HUES64 (cell line): ENCODE data around the gene RTCA.
"Not testable (repeated sequence)": the region's sequence is repeated elsewhere in the genome, so short reads cannot be mapped to it uniquely, and the experiment has no call there.

Source experiments
- H3K27ac ChIP-seq: 2 replicates; pipeline ENCODE4 v1.7.0; 2013; ENCODE audit warnings: low read depth, low read length, inconsistent platforms
- H3K27me3 ChIP-seq: 2 replicates; pipeline ENCODE4 v1.6.1; 2013; ENCODE audit warnings: mild to moderate bottlenecking, low read length; ENCODE audit not compliant: insufficient read depth
- H3K36me3 ChIP-seq: 2 replicates; pipeline ENCODE4 v1.6.1; 2013; ENCODE audit warnings: mild to moderate bottlenecking, low read length; ENCODE audit not compliant: insufficient read depth
- H3K4me1 ChIP-seq: 2 replicates; pipeline ENCODE4 v1.6.1; 2013; ENCODE audit warnings: mild to moderate bottlenecking, low read length, moderate library complexity; ENCODE audit not compliant: insufficient read depth
- H3K4me3 ChIP-seq: 2 replicates; pipeline ENCODE4 v1.5.1; 2013; ENCODE audit warnings: mild to moderate bottlenecking, low read length, moderate library complexity
- H3K9ac ChIP-seq: 2 replicates; pipeline ENCODE4 v1.6.1; 2013; ENCODE audit warnings: mild to moderate bottlenecking, low read depth, low read length
- H3K9me3 ChIP-seq: 2 replicates; pipeline ENCODE4 v1.6.1; 2013; ENCODE audit warnings: low read depth, low read length; ENCODE audit not compliant: insufficient read depth
- WGBS: fragments of 150-250, 120-280 bp; methylation state at CpG from one replicate; pipeline ENCODE4 v1.1.7; 2013; ENCODE audit warnings: missing lambda C conversion rate; 5-methylcytosine and 5-hydroxymethylcytosine counted together

Gene RTCA

DNA sequence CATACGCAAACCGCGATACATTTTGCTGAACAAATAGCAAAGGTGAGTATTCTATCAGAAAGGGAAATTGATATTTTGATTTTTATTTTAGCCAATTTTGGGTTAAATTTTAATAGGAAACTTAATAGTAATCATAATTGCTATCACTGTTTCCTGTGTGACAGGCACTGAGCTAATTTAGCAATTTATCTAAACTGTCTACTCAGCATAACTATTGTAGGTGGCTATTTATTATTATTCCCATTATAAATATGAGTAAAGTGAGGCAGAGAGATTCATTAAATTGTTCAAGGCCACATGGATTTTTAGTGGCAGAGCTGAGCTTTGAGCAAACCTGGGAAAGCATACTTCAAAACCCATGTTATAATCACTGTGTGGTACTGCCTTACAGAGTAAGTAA is 21.1 kb downstream of the RTCA start:
- H3K36me3 ChIP-seq, result peaks cover 92% of the 10 kb centered on the region
- H3K4me1 ChIP-seq, result no peaks in the 10 kb centered on the region
- WGBS, result 95% methylated on average over 3 of the region's 3 CpGs

DNA sequence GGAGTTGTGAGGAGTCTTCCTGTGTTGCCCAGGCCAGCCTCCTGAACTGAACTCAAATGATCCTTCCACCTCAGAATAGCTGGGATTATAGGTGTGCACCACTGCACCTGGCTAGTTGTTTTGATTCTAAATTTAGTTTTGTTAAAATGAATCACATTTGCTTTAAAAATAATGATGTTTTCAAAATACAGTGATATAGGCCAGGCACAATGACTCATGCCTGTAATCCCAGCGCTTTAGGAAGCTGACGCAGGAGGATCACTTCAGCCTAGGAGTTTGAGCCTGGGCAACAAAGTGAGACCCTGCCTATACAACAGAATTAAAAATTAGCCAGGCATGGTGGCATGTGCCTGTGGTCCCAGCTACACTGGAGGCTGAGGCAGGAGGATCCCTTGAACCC is 24.3 kb downstream of the RTCA start:
- 97% methylated on average over 2 of the region's 2 CpGs for WGBS
- H3K9ac ChIP-seq, result no peak overlapping the region
- H3K36me3 ChIP-seq, result peaks cover 79% of the 10 kb centered on the region

More for the DNA sequence above, 21.1 kb downstream of the RTCA start:
- no peak overlapping the region for H3K27ac ChIP-seq
- no peak overlapping the region for H3K9ac ChIP-seq
- H3K27me3 ChIP-seq, result no peaks in the 10 kb centered on the region
- no peaks in the 10 kb centered on the region for H3K9me3 ChIP-seq
- H3K4me3 ChIP-seq, result no peak overlapping the region

DNA sequence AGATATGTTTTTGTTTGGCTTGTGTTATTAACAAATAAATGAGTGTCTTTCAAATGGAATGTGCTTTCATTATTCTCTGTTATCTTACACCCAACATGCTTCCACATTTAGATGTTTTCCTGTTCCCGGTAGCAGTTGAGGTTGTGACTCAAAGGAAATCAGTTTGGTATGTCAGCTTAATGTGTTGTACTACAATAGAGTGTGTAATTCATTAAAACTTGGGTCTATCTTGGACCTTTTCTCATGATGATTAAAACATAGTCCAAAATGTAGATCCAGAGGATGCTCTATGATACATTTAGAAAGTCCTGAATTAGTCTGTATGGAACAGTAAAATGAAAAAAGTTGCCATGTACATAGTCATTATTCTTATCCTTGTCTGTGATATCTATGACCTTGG is 26.7 kb downstream of the RTCA start:
- Histone ChIP-seq H3K4me3 (no peak overlapping the region), H3K27me3 (no peaks in the 10 kb centered on the region), H3K36me3 (peaks cover 55% of the 10 kb centered on the region), H3K4me1 (no peaks in the 10 kb centered on the region), H3K27ac (no peak overlapping the region), H3K9me3 (no peaks in the 10 kb centered on the region), H3K9ac (no peak overlapping the region)
- WGBS, result 89% methylated on average over 1 of the region's 1 CpG

More for the DNA sequence above, 24.3 kb downstream of the RTCA start:
- no peaks in the 10 kb centered on the region for H3K9me3 ChIP-seq
- H3K27ac ChIP-seq, result no peak overlapping the region
- no peaks in the 10 kb centered on the region for H3K4me1 ChIP-seq
- H3K27me3 ChIP-seq, result no peaks in the 10 kb centered on the region
- H3K4me3 ChIP-seq, result no peak overlapping the region

DNA sequence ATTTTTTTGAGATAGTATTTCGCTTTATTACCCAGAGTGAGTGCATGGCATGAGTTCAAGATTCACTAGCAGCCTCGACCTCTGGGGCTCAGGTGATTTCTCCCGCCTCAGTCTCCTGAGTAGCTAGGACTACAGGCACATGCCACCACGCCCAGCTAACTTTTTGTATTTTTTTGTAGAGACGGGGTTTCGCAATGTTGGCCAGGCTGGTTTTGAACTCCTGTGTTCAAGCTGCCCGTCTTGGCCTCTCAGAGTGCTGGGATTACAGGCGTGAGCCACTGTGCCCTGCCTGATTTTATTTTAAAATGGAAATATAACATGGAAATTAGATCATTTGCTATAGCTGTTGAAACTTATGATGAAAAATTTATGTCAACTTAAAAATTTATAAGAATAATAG is 30.1 kb downstream of the RTCA start:
- WGBS, result 94% methylated on average over 8 of the region's 8 CpGs

DNA sequence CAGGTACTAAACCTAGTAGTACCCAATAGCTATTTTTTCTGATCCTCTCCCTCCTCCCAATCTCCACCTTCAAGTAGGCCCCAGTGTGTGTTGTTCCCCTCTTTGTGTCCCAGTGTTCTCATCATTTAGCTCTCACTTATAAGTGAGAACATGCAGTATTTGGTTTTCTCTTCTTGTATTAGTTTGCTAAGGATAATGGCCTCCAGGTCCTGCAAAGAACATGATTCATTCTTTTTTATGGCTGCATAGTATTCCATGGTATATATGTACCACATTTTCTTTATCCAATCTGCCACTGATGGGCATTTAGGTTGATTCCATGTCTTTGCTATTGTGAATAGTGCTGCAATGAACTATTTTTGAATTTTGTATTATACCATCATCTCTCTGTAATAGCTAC is 31.0 kb downstream of the RTCA start:
- not testable (repeated sequence) for H3K9me3 ChIP-seq, H3K4me3 ChIP-seq

More for the DNA sequence above, 30.1 kb downstream of the RTCA start:
- peaks cover 16% of the 10 kb centered on the region for H3K4me1 ChIP-seq
- no peaks in the 10 kb centered on the region for H3K9me3 ChIP-seq
- H3K27ac ChIP-seq, result no peak overlapping the region
- H3K4me3 ChIP-seq, result no peak overlapping the region
- H3K27me3 ChIP-seq, result no peaks in the 10 kb centered on the region
- peaks cover 23% of the 10 kb centered on the region for H3K36me3 ChIP-seq
- H3K9ac ChIP-seq, result no peak overlapping the region

DNA sequence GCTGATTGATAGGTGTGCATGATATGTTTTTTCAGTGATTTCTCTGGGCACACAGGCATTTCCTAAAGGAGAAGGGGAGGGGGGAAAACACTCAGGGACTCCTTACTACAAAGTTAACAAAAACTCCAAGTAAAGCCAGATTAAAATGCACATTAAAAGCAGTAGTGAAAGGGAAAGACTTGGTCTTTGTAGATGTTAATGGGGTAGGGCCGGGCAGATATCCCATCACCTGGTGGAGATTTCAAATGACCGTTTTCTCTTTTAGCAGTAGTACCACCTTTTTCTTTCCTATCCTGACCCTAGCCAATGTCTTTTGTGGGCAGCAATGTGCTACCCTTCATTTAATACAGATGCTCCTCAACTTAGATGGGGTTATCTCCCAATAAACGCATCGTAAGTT is 32.5 kb downstream of the RTCA start:
- peak overlapping the region; percentile 31; the same call in 1 of the 2 replicates for H3K27ac ChIP-seq
- H3K36me3 ChIP-seq, result peaks cover 4% of the 10 kb centered on the region; the same call in 1 of the 2 replicates
- peaks cover 16% of the 10 kb centered on the region for H3K4me1 ChIP-seq
- no peak overlapping the region for H3K9ac ChIP-seq
- WGBS, result 63% methylated on average over 4 of the region's 4 CpGs
- H3K4me3 ChIP-seq, result no peak overlapping the region; the same call in 1 of the 2 replicates
- no peaks in the 10 kb centered on the region for H3K27me3 ChIP-seq
- H3K9me3 ChIP-seq, result no peaks in the 10 kb centered on the region

More for the DNA sequence above, 31.0 kb downstream of the RTCA start:
- peaks cover 15% of the 10 kb centered on the region for H3K36me3 ChIP-seq
- not testable (repeated sequence) for H3K9ac ChIP-seq, H3K27me3 ChIP-seq, H3K27ac ChIP-seq
- H3K4me1 ChIP-seq, result peaks cover 16% of the 10 kb centered on the region

DNA sequence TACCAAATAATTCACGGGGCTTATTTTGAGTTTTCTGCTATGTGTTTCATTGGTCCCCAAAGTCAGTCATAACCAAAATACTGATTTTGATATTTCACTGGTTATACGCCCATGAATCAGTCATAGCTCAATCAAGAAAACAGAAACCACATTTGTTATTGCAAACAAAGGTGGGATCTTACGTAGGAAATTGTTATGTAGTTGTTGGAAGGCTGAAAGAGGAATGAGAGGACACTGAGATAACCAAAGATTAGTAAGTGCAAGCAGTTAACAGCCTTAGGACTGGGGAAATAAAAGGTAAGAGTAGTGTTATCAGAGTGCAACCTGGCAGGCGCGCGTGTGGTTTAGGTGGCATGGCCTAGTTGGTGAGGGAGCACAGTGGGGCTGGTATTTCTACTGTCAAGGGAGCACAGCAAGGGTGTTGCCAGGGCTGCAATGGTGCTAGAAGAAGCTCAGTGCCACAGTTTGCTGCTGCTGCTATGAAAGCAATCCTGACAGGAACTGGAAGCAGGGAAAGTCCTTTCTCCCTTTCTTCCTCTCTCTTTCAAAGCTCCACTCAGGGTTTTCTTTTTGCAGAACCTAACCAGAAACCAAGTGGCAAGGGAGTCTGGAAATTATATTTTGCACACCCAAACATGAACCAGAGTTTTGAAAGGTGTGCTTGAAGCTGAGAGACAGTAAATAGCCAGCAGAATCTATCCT is 33.7 kb downstream of the RTCA start:
- H3K27me3 ChIP-seq, result no peaks in the 10 kb centered on the region
- no peaks in the 10 kb centered on the region for H3K9me3 ChIP-seq
- no peak overlapping the region for H3K27ac ChIP-seq
- 83% methylated on average over 6 of the region's 6 CpGs for WGBS
- 0 out of 2 replicates have a peak overlapping the region, but pooled peaks have one; percentile 17 for H3K9ac ChIP-seq
- H3K4me3 ChIP-seq, result no peak overlapping the region
- H3K4me1 ChIP-seq, result peaks cover 18% of the 10 kb centered on the region
- no peaks in the 10 kb centered on the region for H3K36me3 ChIP-seq

DNA sequence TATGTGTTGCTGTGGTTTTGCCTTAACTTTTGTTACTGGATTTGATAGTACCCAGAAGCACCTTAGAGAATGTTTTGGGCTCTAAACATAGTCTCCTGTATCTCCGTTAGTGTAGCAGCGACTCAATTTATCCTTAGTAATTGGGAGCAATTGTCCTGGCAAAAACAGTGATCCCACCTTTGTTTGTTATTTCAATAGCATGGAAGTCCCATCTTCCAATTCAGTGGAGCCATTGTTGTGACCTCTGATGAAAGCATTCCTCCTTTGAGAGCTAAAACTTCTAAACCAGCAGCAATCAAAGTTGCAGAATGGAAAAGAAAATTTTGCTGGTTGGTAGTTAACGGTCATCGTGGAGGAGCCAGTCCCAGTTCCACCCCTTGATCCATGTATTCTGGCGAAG is 34.7 kb downstream of the RTCA start:
- H3K9ac ChIP-seq, result no peak overlapping the region
- no peaks in the 10 kb centered on the region for H3K9me3 ChIP-seq
- H3K27ac ChIP-seq, result no peak overlapping the region
- WGBS, result 92% methylated on average over 5 of the region's 5 CpGs
- peaks cover 26% of the 10 kb centered on the region for H3K4me1 ChIP-seq
- H3K27me3 ChIP-seq, result no peaks in the 10 kb centered on the region
- H3K4me3 ChIP-seq, result no peak overlapping the region
- no peaks in the 10 kb centered on the region for H3K36me3 ChIP-seq

DNA sequence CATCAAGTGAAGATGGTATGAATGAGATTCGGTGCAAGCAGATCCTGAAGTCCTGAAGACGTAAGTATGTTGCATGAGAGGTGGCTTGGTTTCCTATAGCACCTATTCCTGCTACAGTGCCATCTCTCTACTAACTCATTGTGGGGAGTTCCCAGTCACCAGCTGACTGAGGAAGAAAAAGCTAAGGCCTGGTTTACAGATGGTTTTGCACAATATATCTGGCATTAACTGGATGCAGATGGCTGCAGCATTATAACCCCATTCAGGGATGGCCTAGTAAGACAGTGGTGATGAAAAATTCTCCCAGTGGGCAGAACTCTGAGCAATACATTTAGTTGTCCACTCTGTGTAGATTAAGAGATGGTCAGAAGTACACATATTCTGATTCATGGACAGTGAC is 36.7 kb downstream of the RTCA start:
- Histone ChIP-seq H3K27me3 (no peaks in the 10 kb centered on the region), H3K4me1 (peaks cover 26% of the 10 kb centered on the region)
- 95% methylated on average over 2 of the region's 2 CpGs for WGBS

DNA sequence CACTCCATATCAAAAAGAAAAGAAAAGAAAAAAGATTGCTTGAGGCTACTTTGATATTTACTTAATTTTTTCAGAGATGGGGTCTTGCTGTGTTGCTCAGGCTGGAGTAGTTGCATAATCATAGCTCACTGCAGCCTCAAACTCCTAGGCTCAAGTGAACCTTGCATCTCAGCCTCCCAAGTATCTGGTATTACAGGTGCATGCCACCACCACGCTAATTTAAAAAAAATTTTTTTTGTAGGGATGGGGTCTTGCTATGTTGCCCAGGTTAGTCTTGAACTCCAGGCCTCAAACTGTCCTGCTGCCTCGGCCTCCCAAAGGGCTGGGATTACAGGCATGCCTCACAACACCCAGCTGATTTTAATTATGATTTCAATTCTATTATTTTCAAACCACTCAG is 38.2 kb downstream of the RTCA start:
- Histone ChIP-seq H3K27me3 (no peaks in the 10 kb centered on the region), H3K4me1 (peaks cover 12% of the 10 kb centered on the region), H3K27ac (no peak overlapping the region), H3K4me3 (no peak overlapping the region), H3K9ac (no peak overlapping the region), H3K36me3 (no peaks in the 10 kb centered on the region), H3K9me3 (no peaks in the 10 kb centered on the region)
- 93% methylated on average over 2 of the region's 2 CpGs for WGBS

More for the DNA sequence above, 36.7 kb downstream of the RTCA start:
- no peak overlapping the region for H3K9ac ChIP-seq
- H3K9me3 ChIP-seq, result no peaks in the 10 kb centered on the region
- H3K36me3 ChIP-seq, result no peaks in the 10 kb centered on the region
- H3K4me3 ChIP-seq, result no peak overlapping the region
- H3K27ac ChIP-seq, result no peak overlapping the region

DNA sequence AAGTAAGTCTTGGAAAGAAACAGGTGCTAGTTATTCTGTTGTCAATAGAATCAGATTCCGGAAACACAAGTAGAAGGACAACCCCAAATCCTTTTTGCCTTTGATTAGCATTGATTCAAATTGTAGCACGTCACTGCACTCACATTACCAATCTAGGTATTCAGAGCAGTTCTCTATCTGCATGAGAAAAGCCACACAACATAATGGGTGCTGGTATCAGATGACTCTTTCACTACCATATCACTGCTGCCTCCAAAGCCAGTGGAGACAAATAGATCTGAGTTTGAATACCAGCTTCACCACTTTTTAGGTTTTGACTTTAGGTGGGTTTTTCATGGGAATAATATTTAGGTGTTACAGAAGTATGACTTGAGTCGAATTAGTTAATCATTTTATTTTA is 38.9 kb downstream of the RTCA start:
- Histone ChIP-seq H3K4me1 (peaks cover 11% of the 10 kb centered on the region), H3K27ac (peak overlapping the region; percentile 62; the same call in 1 of the 2 replicates), H3K36me3 (no peaks in the 10 kb centered on the region), H3K27me3 (no peaks in the 10 kb centered on the region), H3K9me3 (no peaks in the 10 kb centered on the region), H3K9ac (no peak overlapping the region), H3K4me3 (peak overlapping the region; percentile 14; the same call in 1 of the 2 replicates)
- 54% methylated on average over 2 of the region's 3 CpGs for WGBS
